Liver (tissue), 9 donors: ENCODE measurements around the gene TTLL4. TPM values are rescaled to one million over a fixed set of nuclear protein-coding genes. Genes with fewer than 3 reads are reported as not detected.
"Not testable (repeated sequence)": the region's sequence is repeated elsewhere in the genome, so short reads cannot be mapped to it uniquely, and the experiment has no call there.

ENCODE experiments used
- DNase-seq: peaks from one replicate; pipeline ENCODE4 v3.0.0-alpha.2; 2017; ENCODE audit warnings: low spot score
- H3K27ac ChIP-seq, 2 donors: one replicate each; pipeline ENCODE4 v1.7.0; 2013; ENCODE audit warnings: inconsistent platforms in 2 of 2, low read length in 2 of 2, control low read depth in 1 of 2, low read depth in 1 of 2, mild to moderate bottlenecking in 1 of 2
- H3K27me3 ChIP-seq, 4 donors: one replicate each; pipeline versions ENCODE4 v1.6.1 to v1.7.0; 2013; ENCODE audit warnings: low read length in 3 of 4, inconsistent platforms in 1 of 4, mild to moderate bottlenecking in 1 of 4, moderate library complexity in 1 of 4; ENCODE audit not compliant: control insufficient read depth in 4 of 4, insufficient read depth in 4 of 4
- H3K36me3 ChIP-seq, 4 donors: one replicate each; pipeline versions ENCODE4 v1.6.1 to v1.7.0; 2013; ENCODE audit warnings: low read length in 3 of 4, mild to moderate bottlenecking in 3 of 4, low read depth in 1 of 4, moderate library complexity in 1 of 4; ENCODE audit not compliant: control insufficient read depth in 4 of 4, insufficient read depth in 3 of 4
- H3K4me1 ChIP-seq, 4 donors: one replicate each; pipeline versions ENCODE4 v1.6.1 to v1.7.0; 2013; ENCODE audit warnings: low read length in 3 of 4, mild to moderate bottlenecking in 3 of 4, moderate library complexity in 1 of 4; ENCODE audit not compliant: control insufficient read depth in 4 of 4, insufficient read depth in 4 of 4
- H3K4me3 ChIP-seq, 3 donors: one replicate each; pipeline versions ENCODE4 v1.6.1 to v1.7.0; 2013; ENCODE audit warnings: low read length in 3 of 3, control low read depth in 1 of 3, low read depth in 1 of 3, mild to moderate bottlenecking in 1 of 3
- H3K9ac ChIP-seq, 2 donors: one replicate each; pipeline ENCODE4 v1.7.0; 2013; ENCODE audit warnings: low read length in 2 of 2, mild to moderate bottlenecking in 2 of 2, moderate library complexity in 2 of 2, control low read depth in 1 of 2, low read depth in 1 of 2
- H3K9me3 ChIP-seq, 4 donors: one replicate each; pipeline versions ENCODE4 v1.6.1 to v1.7.0; 2013; ENCODE audit warnings: low read length in 3 of 4; ENCODE audit not compliant: control insufficient read depth in 4 of 4
- CTCF ChIP-seq: fragments of 150-350 bp; IDR thresholded peaks from 2 replicates; pipeline ENCODE4 v1.5.1; 2017; ENCODE audit warnings: improper control_type of control experiment, low read depth, low read length; ENCODE audit not compliant: missing input control
- EGR1 ChIP-seq, 2 donors: IDR thresholded peaks; 2 replicates each; pipeline ENCODE4 v1.6.1; 2016 to 2018; ENCODE audit warnings: antibody characterized with exemption in 2 of 2, low read depth in 2 of 2
- FOXA1 ChIP-seq: IDR thresholded peaks from 2 replicates; pipeline ENCODE4 v1.6.1; 2016; ENCODE audit warnings: antibody characterized with exemption
- GABPA ChIP-seq, 2 donors: IDR thresholded peaks in 1 of 2; conservative IDR thresholded peaks in 1 of 2; 2 replicates each; pipeline ENCODE4 v1.6.1; 2016; ENCODE audit warnings: antibody characterized with exemption in 2 of 2, mild to moderate bottlenecking in 1 of 2, moderate library complexity in 1 of 2
- HNF4A ChIP-seq, 2 donors: conservative IDR thresholded peaks; 2 replicates each; pipeline ENCODE4 v1.6.1; 2016; ENCODE audit warnings: antibody characterized with exemption in 2 of 2, mild to moderate bottlenecking in 2 of 2
- HNF4G ChIP-seq: IDR thresholded peaks from 2 replicates; pipeline ENCODE4 v1.6.1; 2016; ENCODE audit warnings: antibody characterized with exemption
- JUND ChIP-seq, 2 donors: IDR thresholded peaks; 2 replicates each; pipeline ENCODE4 v1.6.1; 2016; ENCODE audit warnings: antibody characterized with exemption in 2 of 2
- MAX ChIP-seq: IDR thresholded peaks from 2 replicates; pipeline ENCODE4 v1.6.1; 2016; ENCODE audit warnings: antibody characterized with exemption
- NR2F2 ChIP-seq: IDR thresholded peaks from 2 replicates; pipeline ENCODE4 v1.6.1; 2016; ENCODE audit warnings: antibody characterized with exemption
- RAD21 ChIP-seq, 2 donors: IDR thresholded peaks; 2 replicates each; pipeline ENCODE4 v1.6.1; 2016; ENCODE audit warnings: antibody characterized with exemption in 2 of 2, mild to moderate bottlenecking in 2 of 2
- REST ChIP-seq: IDR thresholded peaks from 2 replicates; pipeline ENCODE4 v1.6.1; 2016; ENCODE audit warnings: antibody characterized with exemption, mild to moderate bottlenecking
- RXRA ChIP-seq, 2 donors: IDR thresholded peaks; 2 replicates each; pipeline ENCODE4 v1.6.1; 2017 to 2018; ENCODE audit warnings: antibody characterized with exemption in 2 of 2, mild to moderate bottlenecking in 1 of 2
- SP1 ChIP-seq: IDR thresholded peaks from 2 replicates; pipeline ENCODE4 v1.6.1; 2018; ENCODE audit warnings: antibody characterized with exemption, mild to moderate bottlenecking
- TAF1 ChIP-seq: conservative IDR thresholded peaks from 2 replicates; pipeline ENCODE4 v1.6.1; 2016; ENCODE audit warnings: antibody characterized with exemption, mild to moderate bottlenecking
- YY1 ChIP-seq: IDR thresholded peaks from 2 replicates; pipeline ENCODE4 v1.6.1; 2016; ENCODE audit warnings: antibody characterized with exemption, mild to moderate bottlenecking
- WGBS: extraction: QIAGEN DNeasy Blood & Tissue Kit; methylation state at CpG from one replicate; pipeline ENCODE4 v1.1.7; 2013; 5-methylcytosine and 5-hydroxymethylcytosine counted together
- polyA plus RNA-seq, 2 donors: library from polyadenylated mRNA; stranded (reverse) in 1 of 2; unstranded in 1 of 2; fragments of 200-250 nt in 1 of 2; fragments of >200 nt in 1 of 2; fragmentation: Nextera tagmentation in 1 of 2; extraction: Ambion mirVana in 1 of 2; gene quantifications; one replicate each; pipeline versions ENCODE4 v1.2.1 to v1.2.3, GENCODE V29; 2013 to 2015
- total RNA-seq, 2 donors: library from RNA; depleted of rRNA; stranded (reverse); fragments of >200 nt; gene quantifications; one replicate each; pipeline ENCODE4 v1.2.3, GENCODE V29; 2014
- TF ChIP-seq, protein P1 (sequence below): IDR thresholded peaks from 2 replicates; pipeline ENCODE4 v1.6.1; 2016; ENCODE audit warnings: antibody characterized with exemption
- donor health status: healthy.
- donor health status: healthy.
- donor health status: healthy.
- donor health status: healthy.
- donor health status: healthy.

TTLL4 gene
- total and polyA plus RNA-seq, 4 donors: 5.7 to 14.0 (median 6.6) TPM

- H3K4me1 ChIP-seq: no peaks in the 10 kb centered on the region
- no peak overlapping the region for H3K27ac ChIP-seq
- H3K27me3 ChIP-seq: no peaks in the 10 kb centered on the region
- DNase-seq: no peak
- no peak overlapping the region for H3K4me3 ChIP-seq
- no peak for TF ChIP-seq HNF4G
- TF ChIP-seq GABPA (IDR thresholded peaks at IDR 0.05 in 1 of 2, conservative IDR thresholded peaks at IDR 0.05 in 1 of 2): no peak
- TF ChIP-seq EGR1 (IDR thresholded peaks at IDR 0.05; ENCODE audit: low read depth in 2 of 2): no peak
- no peak for TF ChIP-seq SP1
- TF ChIP-seq JUND (IDR thresholded peaks at IDR 0.05): no peak
- no peak for TF ChIP-seq RAD21 (IDR thresholded peaks at IDR 0.05)
- TF ChIP-seq, protein P1, sequence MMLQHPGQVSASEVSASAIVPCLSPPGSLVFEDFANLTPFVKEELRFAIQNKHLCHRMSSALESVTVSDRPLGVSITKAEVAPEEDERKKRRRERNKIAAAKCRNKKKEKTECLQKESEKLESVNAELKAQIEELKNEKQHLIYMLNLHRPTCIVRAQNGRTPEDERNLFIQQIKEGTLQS: no peak
- TF ChIP-seq FOXA1: no peak
- TF ChIP-seq NR2F2: no peak
- no peak for TF ChIP-seq HNF4A (conservative IDR thresholded peaks at IDR 0.05)
- TF ChIP-seq TAF1: no peak
- TF ChIP-seq YY1: no peak
- TF ChIP-seq REST: no peak
- no peak for TF ChIP-seq MAX
- 83% methylated on average over 3 of the region's 3 CpGs for WGBS
- H3K36me3 ChIP-seq: peaks cover 0 to 22% (median 9%) of the 10 kb centered on the region in 4 donors
- H3K9ac ChIP-seq: no peak overlapping the region
- no peaks in the 10 kb centered on the region for H3K9me3 ChIP-seq
These were observed 30.6 kb upstream of the TTLL4 start for GRCh38 chr2:218680061-218680460.

GRCh38 chr2:218687400-218688060, 23.1 kb upstream of the TTLL4 start:
- not testable (repeated sequence) for H3K4me3 ChIP-seq, H3K27me3 ChIP-seq, H3K4me1 ChIP-seq, H3K9me3 ChIP-seq, H3K27ac ChIP-seq, H3K9ac ChIP-seq
- TF ChIP-seq CTCF: peak; percentile 81
- TF ChIP-seq RXRA (IDR thresholded peaks at IDR 0.05): peak in 1 of 2 donors; percentile 10
- peak; percentile 13 to 37 for TF ChIP-seq HNF4A (conservative IDR thresholded peaks at IDR 0.05)
- TF ChIP-seq RAD21 (IDR thresholded peaks at IDR 0.05): peak; percentile 82 to 93
- TF ChIP-seq GABPA (IDR thresholded peaks at IDR 0.05 in 1 of 2, conservative IDR thresholded peaks at IDR 0.05 in 1 of 2): peak in 1 of 2 donors; percentile 23
- DNase-seq: peak; percentile 41
- peaks cover 2 to 14% (median 6%) of the 10 kb centered on the region in 4 donors for H3K36me3 ChIP-seq
- WGBS: 23% methylated on average over 5 of the region's 5 CpGs
